GM06990 (cell line): ENCODE measurements around the gene COL4A2.

ENCODE experiments used
- DNase-seq: peaks from one replicate; pipeline ENCODE4 v3.0.0-alpha.2; 2011; ENCODE audit not compliant: insufficient read length; ENCODE audit errors: extremely low read depth
- H3K27me3 ChIP-seq: replicated peaks from 2 replicates; pipeline ENCODE4 v1.6.0; 2011; ENCODE audit warnings: low read length; ENCODE audit not compliant: control insufficient read depth, insufficient read depth
- H3K36me3 ChIP-seq: 2 replicates; pipeline ENCODE4 v1.5.1; 2011; ENCODE audit warnings: low read length; ENCODE audit not compliant: control insufficient read depth, insufficient read depth
- H3K4me3 ChIP-seq: replicated peaks from 2 replicates; pipeline ENCODE4 v1.5.1; 2011; ENCODE audit warnings: low read depth, mild to moderate bottlenecking, control low read depth, low read length
- TF ChIP-seq, protein P1 (sequence below): IDR thresholded peaks from 2 replicates; pipeline ENCODE4 v1.5.1; 2011; ENCODE audit warnings: low read length, control low read depth, mild to moderate bottlenecking, inconsistent platforms; ENCODE audit not compliant: insufficient read depth, poor library complexity, severe bottlenecking

Gene COL4A2

DNA sequence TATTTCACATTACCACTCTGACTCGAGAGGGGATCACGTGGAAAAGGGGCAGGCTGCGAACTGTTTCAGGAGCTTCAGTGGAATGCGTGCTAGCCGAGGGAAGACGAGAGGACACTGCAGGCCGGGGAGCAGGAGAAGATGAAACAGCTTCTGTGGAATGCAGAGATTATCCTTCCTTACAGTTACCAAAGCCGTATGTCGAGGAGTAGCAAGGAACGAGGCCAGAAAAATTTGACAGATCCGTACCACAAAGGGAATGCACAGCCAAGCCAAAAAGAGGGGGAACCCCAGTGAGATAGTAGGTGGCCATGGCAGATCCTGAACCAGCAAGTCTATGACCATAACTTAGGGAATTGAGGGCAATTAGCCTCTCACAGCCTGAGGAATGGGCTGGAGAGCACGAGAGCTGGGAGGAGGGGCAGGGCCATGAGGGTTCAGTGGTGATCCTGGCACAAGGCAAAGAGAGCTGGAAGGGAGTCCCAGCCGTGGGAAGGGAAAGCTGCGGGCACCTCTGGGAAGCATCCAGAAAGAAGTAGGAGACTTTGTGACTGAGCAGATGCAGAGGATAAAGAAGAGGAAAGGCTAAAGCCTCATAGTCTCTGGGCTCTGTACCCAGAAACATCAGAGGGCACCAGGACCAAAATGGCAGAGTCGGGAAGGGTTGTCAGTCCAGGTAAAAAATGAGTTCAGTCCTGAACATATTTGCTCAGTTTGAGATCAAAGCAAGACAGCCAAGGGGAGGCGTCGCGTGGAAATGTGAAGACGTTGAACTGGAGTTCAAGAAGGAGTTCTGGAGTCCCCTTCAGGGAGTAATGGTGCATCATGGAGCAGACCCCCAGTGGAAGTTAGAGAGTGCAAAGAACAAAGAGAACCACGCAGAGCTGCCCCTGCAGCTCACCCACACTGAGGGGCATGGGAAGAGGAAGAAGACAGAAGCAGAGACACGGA lies 5.2 kb upstream of the COL4A2 start:
- no peak overlapping the region for H3K4me3 ChIP-seq
- TF ChIP-seq, protein P1, sequence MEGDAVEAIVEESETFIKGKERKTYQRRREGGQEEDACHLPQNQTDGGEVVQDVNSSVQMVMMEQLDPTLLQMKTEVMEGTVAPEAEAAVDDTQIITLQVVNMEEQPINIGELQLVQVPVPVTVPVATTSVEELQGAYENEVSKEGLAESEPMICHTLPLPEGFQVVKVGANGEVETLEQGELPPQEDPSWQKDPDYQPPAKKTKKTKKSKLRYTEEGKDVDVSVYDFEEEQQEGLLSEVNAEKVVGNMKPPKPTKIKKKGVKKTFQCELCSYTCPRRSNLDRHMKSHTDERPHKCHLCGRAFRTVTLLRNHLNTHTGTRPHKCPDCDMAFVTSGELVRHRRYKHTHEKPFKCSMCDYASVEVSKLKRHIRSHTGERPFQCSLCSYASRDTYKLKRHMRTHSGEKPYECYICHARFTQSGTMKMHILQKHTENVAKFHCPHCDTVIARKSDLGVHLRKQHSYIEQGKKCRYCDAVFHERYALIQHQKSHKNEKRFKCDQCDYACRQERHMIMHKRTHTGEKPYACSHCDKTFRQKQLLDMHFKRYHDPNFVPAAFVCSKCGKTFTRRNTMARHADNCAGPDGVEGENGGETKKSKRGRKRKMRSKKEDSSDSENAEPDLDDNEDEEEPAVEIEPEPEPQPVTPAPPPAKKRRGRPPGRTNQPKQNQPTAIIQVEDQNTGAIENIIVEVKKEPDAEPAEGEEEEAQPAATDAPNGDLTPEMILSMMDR: no peak
- peaks cover 3% of the 10 kb centered on the region for H3K27me3 ChIP-seq
- H3K36me3 ChIP-seq: no peaks in the 10 kb centered on the region
- no peak for DNase-seq

DNA sequence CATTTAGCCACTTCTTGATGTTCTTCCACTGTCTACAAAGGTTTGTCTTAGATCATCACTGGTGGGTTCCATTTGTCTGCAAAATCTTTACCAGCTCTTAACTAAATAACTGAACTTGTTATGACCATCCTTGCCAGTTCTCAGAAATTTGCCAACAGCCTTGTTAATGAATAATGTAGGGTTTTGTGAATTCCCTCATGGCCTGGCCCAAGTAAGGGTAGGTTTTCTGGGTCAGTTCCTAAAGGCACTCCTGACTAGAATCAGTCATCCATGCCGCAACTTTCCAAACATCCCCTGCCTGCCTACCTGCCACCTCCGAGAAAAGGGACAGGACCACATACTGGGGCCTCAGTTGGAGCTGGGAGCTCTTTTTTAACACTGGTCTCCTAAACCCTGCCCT lies 4.1 kb upstream of the COL4A2 start:
- TF ChIP-seq, protein P1: no peak
- Histone ChIP-seq H3K36me3 (no peaks in the 10 kb centered on the region), H3K27me3 (peaks cover 3% of the 10 kb centered on the region), H3K4me3 (no peak overlapping the region)
- DNase-seq: no peak

DNA sequence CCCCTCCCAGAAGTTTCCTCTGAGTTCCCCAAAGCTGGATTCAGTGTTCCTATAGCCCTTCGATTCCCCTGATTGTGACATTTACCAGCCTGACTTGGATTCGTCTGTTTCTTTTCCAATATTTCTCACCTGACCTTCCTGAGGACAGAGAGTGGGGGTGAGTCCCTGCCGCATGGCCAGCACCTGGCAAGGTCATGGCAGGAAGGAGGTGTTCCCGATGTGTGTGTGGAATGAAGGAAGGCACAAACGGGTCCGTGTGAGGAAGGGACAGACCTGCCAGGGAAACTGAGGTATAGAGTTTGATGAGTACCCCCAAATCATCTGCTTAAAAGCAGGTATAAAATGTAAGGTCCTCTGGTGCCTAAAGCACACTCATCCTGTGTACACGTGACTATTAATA lies 3.4 kb upstream of the COL4A2 start:
- Histone ChIP-seq H3K36me3 (no peaks in the 10 kb centered on the region), H3K27me3 (peaks cover 3% of the 10 kb centered on the region), H3K4me3 (no peak overlapping the region)
- TF ChIP-seq, protein P1: no peak
- no peak for DNase-seq

DNA sequence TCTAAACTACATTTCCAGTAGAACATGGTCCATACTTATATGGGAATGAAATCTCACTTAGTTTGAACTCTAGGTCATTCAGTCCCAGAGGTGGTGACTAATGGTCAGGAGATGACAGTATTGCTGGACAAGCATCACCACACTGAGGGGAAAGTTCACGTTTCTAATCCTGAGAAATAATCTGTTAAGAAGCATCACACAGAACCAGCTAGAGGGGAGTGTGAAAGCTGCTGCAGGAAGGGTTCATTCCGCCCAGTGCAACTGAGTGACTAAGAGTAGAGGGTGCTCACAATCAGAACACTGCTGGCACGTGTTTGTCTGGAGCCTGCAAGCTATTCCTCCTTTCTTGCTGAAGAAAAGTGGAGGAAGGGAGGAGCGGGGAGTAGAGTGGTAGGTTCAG lies 2.8 kb upstream of the COL4A2 start:
- Histone ChIP-seq H3K27me3 (peaks cover 4% of the 10 kb centered on the region), H3K4me3 (no peak overlapping the region), H3K36me3 (no peaks in the 10 kb centered on the region)
- no peak for DNase-seq
- TF ChIP-seq, protein P1: no peak

DNA sequence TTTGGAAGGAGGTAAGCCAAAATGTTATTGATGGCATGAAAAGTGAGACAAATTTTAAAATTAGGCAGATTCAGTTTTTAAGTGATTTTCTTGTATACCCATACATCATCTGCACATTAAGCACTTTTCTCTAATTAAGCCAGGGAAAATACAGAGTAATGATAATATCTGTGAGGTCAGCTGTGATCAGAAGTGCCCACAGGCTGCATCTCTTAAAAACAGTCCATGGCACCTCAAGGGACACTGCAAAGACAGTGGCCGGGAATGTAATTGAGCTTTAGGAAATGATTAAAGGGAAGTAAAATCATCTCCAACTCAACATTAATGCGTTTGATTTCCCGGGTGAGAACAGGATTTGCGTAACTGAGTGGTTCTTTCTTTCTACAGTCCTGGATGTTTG lies 2.1 kb upstream of the COL4A2 start:
- TF ChIP-seq, protein P1: no peak
- Histone ChIP-seq H3K27me3 (peaks cover 4% of the 10 kb centered on the region), H3K36me3 (no peaks in the 10 kb centered on the region), H3K4me3 (no peak overlapping the region)
- no peak for DNase-seq
